WTC11 (cell line): Measurements from ENCODE around the gene GSG1L. TPM values are rescaled to one million over a fixed set of nuclear protein-coding genes. Genes with fewer than 3 reads are reported as not detected.

Experiments
- ATAC-seq: fragments of 200-7000 bp; cut with Tn5 transposase; 2 replicates; pipeline ENCODE4 v1.10.0; 2021; ENCODE audit warnings: mild to moderate bottlenecking, moderate library complexity
- CTCF ChIA-PET: fragments of 300-600 bp; sonication (Branson Sonifier 250); formaldehyde crosslinking; loops from one replicate; lab custom pipeline; 2021; ENCODE audit warnings: antibody characterized with exemption; lab: Charles Lee
- POLR2A ChIA-PET: fragments of 350-600 bp; sonication (Branson Sonifier 250); formaldehyde crosslinking; loops from one replicate; lab custom pipeline; 2021; ENCODE audit warnings: antibody characterized with exemption; lab: Charles Lee
- DNase-seq: peaks from one replicate; pipeline ENCODE4 v3.0.0; 2021; ENCODE audit warnings: low spot score
- H3K27ac Mint-ChIP-seq: 2 replicates; pipeline ENCODE4 v1.8.0; 2021; ENCODE audit warnings: mixed read lengths
- H3K27me3 Mint-ChIP-seq: 2 replicates; pipeline ENCODE4 v1.8.0; 2021; ENCODE audit warnings: low read depth, mild to moderate bottlenecking, moderate library complexity, mixed read lengths
- H3K36me3 Mint-ChIP-seq: 2 replicates; pipeline ENCODE4 v1.8.0; 2021; ENCODE audit warnings: mixed read lengths
- H3K4me1 Mint-ChIP-seq: 2 replicates; pipeline ENCODE4 v1.8.0; 2022; ENCODE audit warnings: mixed read lengths
- H3K4me3 Mint-ChIP-seq: 2 replicates; pipeline ENCODE4 v1.8.0; 2021; ENCODE audit warnings: mild to moderate bottlenecking, moderate library complexity, mixed read lengths
- H3K9me3 Mint-ChIP-seq: 2 replicates; pipeline ENCODE4 v1.8.0; 2021; ENCODE audit warnings: mixed read lengths
- ESRRA ChIP-seq: sonication (generic); formaldehyde crosslinking; IDR thresholded peaks from 2 replicates; pipeline ENCODE4 v1.8.1; 2022; ENCODE audit warnings: mild to moderate bottlenecking, missing genetic modification reagents, borderline replicate concordance
- GRHL2 ChIP-seq: fragments of 250-450 bp; sonication (Bioruptor Pico); IDR thresholded peaks from 2 replicates; pipeline ENCODE4 v1.8.0; 2022; ENCODE audit warnings: mild to moderate bottlenecking, moderate library complexity; ENCODE audit not compliant: insufficient replicate concordance, severe bottlenecking
- GTF2I ChIP-seq: fragments of 250-450 bp; sonication (Bioruptor Pico); conservative IDR thresholded peaks from 2 replicates; pipeline ENCODE4 v1.4.0; 2021; ENCODE audit warnings: mild to moderate bottlenecking
- JAZF1 ChIP-seq: fragments of 250-450 bp; sonication (Bioruptor Pico); IDR thresholded peaks from 2 replicates; pipeline ENCODE4 v1.9.0; 2021; ENCODE audit warnings: moderate library complexity, mild to moderate bottlenecking, inconsistent platforms
- NFE2L1 ChIP-seq: sonication (generic); formaldehyde crosslinking; IDR thresholded peaks from 2 replicates; pipeline ENCODE4 v1.8.1; 2023; ENCODE audit warnings: missing genetic modification reagents
- SMAD4 ChIP-seq: sonication (generic); formaldehyde crosslinking; IDR thresholded peaks from 2 replicates; pipeline ENCODE4 v1.8.0; 2022; ENCODE audit warnings: mild to moderate bottlenecking, missing genetic modification reagents
- ZNF396 ChIP-seq: fragments of 250-450 bp; sonication (Bioruptor Pico); IDR thresholded peaks from 2 replicates; pipeline ENCODE4 v1.8.0; 2021; ENCODE audit warnings: mild to moderate bottlenecking, moderate library complexity, borderline replicate concordance
- total RNA-seq: library from RNA; stranded (reverse); gene quantifications from 3 replicates; pipeline ENCODE4 v1.2.3, GENCODE V29; 2021
- TF ChIP-seq, protein P1 (sequence below): sonication (generic); formaldehyde crosslinking; IDR thresholded peaks from 2 replicates; pipeline ENCODE4 v1.8.1; 2022; ENCODE audit warnings: mild to moderate bottlenecking, moderate library complexity, missing genetic modification reagents
- TF ChIP-seq, protein P2 (sequence below): sonication (generic); formaldehyde crosslinking; IDR thresholded peaks from 2 replicates; pipeline ENCODE4 v1.8.1; 2023; ENCODE audit warnings: mild to moderate bottlenecking, missing genetic modification reagents, borderline replicate concordance
- TF ChIP-seq, protein P3 (sequence below): sonication (generic); formaldehyde crosslinking; IDR thresholded peaks from 2 replicates; pipeline ENCODE4 v1.8.0; 2023; ENCODE audit warnings: missing genetic modification reagents, mild to moderate bottlenecking, borderline replicate concordance

GSG1L gene
- total RNA-seq, 1 experiment from 2014 or later = 0.28 TPM

DNA sequence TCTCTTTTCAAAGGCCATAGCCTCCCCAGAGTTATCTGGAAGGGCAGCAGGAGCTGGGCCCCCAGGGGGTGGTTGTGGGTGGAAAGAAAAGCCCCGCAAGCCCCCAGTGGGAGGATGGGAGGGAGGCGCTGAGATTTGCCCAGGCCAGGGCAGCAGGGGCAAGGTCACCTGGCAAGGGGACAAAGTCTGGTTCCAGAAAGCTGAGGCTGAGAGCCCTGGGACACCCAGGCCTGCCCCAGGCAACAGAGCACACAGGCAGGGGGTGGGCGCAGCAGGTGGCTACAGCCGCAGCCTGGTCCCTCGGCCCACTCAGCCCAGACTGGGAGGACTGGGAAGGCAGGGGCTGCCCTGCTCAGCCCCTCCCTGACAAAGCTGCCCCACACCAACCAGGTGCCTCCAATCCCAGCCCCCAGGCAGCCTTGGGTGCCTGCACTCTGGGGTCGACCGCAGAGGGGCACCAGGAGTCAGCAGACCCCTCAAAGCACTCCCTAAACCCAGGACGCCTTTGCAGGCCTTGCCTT, 23.7 kb upstream of the GSG1L start:
- no peak for DNase-seq

DNA sequence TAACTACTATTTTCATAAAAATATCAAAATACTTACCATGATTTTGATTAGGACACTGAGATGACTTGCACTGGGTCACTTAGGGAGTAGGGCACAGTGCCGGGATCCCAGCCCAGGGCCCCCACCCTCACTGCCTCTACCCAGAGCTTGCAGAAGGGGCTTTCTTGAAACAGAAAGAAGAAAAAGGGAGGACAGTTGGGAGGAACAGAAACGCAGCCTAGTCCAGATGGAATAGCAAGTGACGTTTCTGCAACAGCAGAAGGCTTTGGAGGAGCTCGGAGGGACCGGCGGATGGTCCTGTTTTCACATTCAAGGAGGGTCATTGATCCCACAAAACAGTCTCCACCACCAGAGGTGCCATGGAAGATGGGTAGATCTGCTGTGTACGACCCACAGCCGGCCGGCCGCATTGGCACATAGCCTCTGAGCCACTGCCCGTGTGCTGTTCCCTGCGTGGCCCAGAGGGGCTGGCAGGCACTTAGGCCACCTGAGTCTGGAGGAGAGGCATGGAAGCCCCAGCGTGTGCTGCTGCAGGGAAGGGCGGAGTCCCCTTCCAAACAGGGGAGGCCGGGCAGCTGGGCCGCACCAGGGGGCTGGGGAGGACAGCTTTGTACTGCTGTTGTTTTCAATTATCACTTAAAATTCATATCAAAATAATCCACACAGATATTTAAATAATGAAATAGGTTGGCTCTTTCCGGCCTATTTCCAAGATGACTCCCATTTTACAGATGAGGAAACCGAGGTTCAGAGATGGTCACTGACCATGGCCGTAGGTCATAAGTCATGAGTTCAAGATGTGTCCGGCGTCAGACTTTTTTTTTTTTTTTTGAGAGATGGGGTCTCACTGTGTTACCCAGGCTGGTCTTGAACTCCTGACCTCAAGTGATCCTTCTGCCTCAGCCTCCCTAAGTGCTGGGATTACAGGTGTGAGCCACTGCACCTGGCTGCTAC, 22.9 kb upstream of the GSG1L start:
- no peak for ATAC-seq
- Mint-ChIP-seq H3K27ac (no peak overlapping the region), H3K4me1 (peaks cover 6% of the 10 kb centered on the region; the same call in 1 of the 2 replicates), H3K9me3 (no peaks in the 10 kb centered on the region), H3K27me3 (no peaks in the 10 kb centered on the region)
- POLR2A ChIA-PET = no interaction called here
- CTCF ChIA-PET = interaction anchor here (1.6 to 1.9 kb wide), 2 partner anchors 16 to 132 kb away, joined by 4 to 5 read pairs; no protein-coding TSS in a partner anchor
- TF ChIP-seq SMAD4 (CRISPR knock-in tag) (no peak), ZNF396 (CRISPR knock-in tag) (no peak), GRHL2 (no peak), JAZF1 (no peak), GTF2I (no peak), ESRRA (CRISPR knock-in tag) (no peak)
- TF ChIP-seq, protein P1, sequence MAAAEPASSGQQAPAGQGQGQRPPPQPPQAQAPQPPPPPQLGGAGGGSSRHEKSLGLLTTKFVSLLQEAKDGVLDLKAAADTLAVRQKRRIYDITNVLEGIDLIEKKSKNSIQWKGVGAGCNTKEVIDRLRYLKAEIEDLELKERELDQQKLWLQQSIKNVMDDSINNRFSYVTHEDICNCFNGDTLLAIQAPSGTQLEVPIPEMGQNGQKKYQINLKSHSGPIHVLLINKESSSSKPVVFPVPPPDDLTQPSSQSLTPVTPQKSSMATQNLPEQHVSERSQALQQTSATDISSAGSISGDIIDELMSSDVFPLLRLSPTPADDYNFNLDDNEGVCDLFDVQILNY (CRISPR knock-in tag) = no peak
- TF ChIP-seq, protein P2, sequence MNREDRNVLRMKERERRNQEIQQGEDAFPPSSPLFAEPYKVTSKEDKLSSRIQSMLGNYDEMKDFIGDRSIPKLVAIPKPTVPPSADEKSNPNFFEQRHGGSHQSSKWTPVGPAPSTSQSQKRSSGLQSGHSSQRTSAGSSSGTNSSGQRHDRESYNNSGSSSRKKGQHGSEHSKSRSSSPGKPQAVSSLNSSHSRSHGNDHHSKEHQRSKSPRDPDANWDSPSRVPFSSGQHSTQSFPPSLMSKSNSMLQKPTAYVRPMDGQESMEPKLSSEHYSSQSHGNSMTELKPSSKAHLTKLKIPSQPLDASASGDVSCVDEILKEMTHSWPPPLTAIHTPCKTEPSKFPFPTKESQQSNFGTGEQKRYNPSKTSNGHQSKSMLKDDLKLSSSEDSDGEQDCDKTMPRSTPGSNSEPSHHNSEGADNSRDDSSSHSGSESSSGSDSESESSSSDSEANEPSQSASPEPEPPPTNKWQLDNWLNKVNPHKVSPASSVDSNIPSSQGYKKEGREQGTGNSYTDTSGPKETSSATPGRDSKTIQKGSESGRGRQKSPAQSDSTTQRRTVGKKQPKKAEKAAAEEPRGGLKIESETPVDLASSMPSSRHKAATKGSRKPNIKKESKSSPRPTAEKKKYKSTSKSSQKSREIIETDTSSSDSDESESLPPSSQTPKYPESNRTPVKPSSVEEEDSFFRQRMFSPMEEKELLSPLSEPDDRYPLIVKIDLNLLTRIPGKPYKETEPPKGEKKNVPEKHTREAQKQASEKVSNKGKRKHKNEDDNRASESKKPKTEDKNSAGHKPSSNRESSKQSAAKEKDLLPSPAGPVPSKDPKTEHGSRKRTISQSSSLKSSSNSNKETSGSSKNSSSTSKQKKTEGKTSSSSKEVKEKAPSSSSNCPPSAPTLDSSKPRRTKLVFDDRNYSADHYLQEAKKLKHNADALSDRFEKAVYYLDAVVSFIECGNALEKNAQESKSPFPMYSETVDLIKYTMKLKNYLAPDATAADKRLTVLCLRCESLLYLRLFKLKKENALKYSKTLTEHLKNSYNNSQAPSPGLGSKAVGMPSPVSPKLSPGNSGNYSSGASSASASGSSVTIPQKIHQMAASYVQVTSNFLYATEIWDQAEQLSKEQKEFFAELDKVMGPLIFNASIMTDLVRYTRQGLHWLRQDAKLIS (CRISPR knock-in tag) = no peak
- TF ChIP-seq, protein P3, sequence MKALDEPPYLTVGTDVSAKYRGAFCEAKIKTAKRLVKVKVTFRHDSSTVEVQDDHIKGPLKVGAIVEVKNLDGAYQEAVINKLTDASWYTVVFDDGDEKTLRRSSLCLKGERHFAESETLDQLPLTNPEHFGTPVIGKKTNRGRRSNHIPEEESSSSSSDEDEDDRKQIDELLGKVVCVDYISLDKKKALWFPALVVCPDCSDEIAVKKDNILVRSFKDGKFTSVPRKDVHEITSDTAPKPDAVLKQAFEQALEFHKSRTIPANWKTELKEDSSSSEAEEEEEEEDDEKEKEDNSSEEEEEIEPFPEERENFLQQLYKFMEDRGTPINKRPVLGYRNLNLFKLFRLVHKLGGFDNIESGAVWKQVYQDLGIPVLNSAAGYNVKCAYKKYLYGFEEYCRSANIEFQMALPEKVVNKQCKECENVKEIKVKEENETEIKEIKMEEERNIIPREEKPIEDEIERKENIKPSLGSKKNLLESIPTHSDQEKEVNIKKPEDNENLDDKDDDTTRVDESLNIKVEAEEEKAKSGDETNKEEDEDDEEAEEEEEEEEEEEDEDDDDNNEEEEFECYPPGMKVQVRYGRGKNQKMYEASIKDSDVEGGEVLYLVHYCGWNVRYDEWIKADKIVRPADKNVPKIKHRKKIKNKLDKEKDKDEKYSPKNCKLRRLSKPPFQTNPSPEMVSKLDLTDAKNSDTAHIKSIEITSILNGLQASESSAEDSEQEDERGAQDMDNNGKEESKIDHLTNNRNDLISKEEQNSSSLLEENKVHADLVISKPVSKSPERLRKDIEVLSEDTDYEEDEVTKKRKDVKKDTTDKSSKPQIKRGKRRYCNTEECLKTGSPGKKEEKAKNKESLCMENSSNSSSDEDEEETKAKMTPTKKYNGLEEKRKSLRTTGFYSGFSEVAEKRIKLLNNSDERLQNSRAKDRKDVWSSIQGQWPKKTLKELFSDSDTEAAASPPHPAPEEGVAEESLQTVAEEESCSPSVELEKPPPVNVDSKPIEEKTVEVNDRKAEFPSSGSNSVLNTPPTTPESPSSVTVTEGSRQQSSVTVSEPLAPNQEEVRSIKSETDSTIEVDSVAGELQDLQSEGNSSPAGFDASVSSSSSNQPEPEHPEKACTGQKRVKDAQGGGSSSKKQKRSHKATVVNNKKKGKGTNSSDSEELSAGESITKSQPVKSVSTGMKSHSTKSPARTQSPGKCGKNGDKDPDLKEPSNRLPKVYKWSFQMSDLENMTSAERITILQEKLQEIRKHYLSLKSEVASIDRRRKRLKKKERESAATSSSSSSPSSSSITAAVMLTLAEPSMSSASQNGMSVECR (CRISPR knock-in tag) = no peak
- TF ChIP-seq, all 79 proteins: peak for 0
- Mint-ChIP-seq H3K36me3 (no peaks in the 10 kb centered on the region), H3K4me3 (no peak overlapping the region)
- no peak for DNase-seq

More for the DNA sequence above, 23.7 kb upstream of the GSG1L start:
- Mint-ChIP-seq H3K9me3 (no peaks in the 10 kb centered on the region), H3K27me3 (no peaks in the 10 kb centered on the region), H3K4me1 (peaks cover 13% of the 10 kb centered on the region), H3K4me3 (no peak overlapping the region), H3K27ac (no peak overlapping the region), H3K36me3 (no peaks in the 10 kb centered on the region)
- CTCF ChIA-PET = interaction anchor here (1.6 to 1.9 kb wide), 2 partner anchors 17 to 131 kb away, joined by 4 to 5 read pairs; no protein-coding TSS in a partner anchor
- POLR2A ChIA-PET = no interaction called here
- TF ChIP-seq NFE2L1 (CRISPR knock-in tag) = no peak
- ATAC-seq = no peak
